Measurements from ENCODE around the gene PIEZO2. TPM values are rescaled to one million over a fixed set of nuclear protein-coding genes. Genes with fewer than 3 reads are reported as not detected.

PIEZO2 gene
- total and polyA plus RNA-seq, 2 donors (not counting 1 experiment from before 2014, with no cell fraction given): not detected

DNA sequence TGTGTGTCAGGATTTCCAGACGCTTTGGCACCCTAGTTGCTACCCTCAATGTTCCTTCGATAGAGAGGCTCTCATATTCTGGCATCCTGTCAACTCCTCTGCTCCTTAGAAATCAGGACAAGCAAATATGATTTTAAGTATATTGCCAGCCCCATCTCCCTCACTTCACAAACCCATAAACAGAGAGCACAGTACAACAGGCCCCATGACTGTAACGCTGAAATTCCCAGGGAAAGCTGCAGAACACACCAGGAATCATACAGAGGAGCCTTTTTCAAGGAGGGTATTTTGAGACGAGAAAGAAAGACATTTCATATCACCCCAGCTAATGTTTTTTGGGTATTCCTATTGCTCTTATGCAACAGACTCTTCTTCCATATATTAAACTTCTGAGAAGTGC, 460.6 kb downstream of the PIEZO2 start:
- ChIA-PET CTCF (no interaction called here), POLR2A (no interaction called here)
- Histone ChIP-seq H3K4me1 (ENCODE audit: control insufficient read depth in 2 of 2, insufficient read depth in 2 of 2, low read length in 2 of 2) (no peaks in the 10 kb centered on the region), H3K27me3 (replicated peaks in 1 of 4; ENCODE audit: control extremely low read depth in 1 of 4, control insufficient read depth in 3 of 4, insufficient read depth in 4 of 4, low read length in 3 of 4) (no peaks in the 10 kb centered on the region), H3K9ac (ENCODE audit: low read length) (no peak overlapping the region), H3K36me3 (replicated peaks in 1 of 2; ENCODE audit: control extremely low read depth in 1 of 2, control insufficient read depth in 1 of 2, extremely low read depth in 1 of 2, insufficient read depth in 2 of 2, low read length in 1 of 2) (no peaks in the 10 kb centered on the region), H3K4me2 (replicated peaks; ENCODE audit: low read depth, low read length, poor library complexity, severe bottlenecking) (no peak overlapping the region), H3K4me3 (ENCODE audit: control extremely low read depth in 1 of 5, extremely low read depth in 1 of 5, insufficient read depth in 1 of 5, low read depth in 2 of 5, low read length in 4 of 5) (no peak overlapping the region), H4K20me1 (ENCODE audit: control insufficient read depth, insufficient read depth, low read length, poor library complexity, severe bottlenecking) (no peaks in the 10 kb centered on the region), H3K27ac (ENCODE audit: low read length in 2 of 2) (no peak overlapping the region), H3K79me2 (ENCODE audit: control insufficient read depth, insufficient read depth, low read length) (no peaks in the 10 kb centered on the region), H3K9me3 (ENCODE audit: control extremely low read depth in 1 of 3, control insufficient read depth in 2 of 3, insufficient read depth in 1 of 3, low read length in 2 of 3) (no peaks in the 10 kb centered on the region), H2AFZ (ENCODE audit: insufficient read depth, low read depth, low read length, poor library complexity, severe bottlenecking) (no peak overlapping the region)
- H3K9me3 Mint-ChIP-seq (ENCODE audit: insufficient read depth): no peaks in the 10 kb centered on the region
- no peak for ATAC-seq (ENCODE audit: low read depth)
- intact Hi-C loops (cut with micrococcal nuclease): no loop called here
- H3K27ac Mint-ChIP-seq: no peak overlapping the region
- peaks cover 4% of the 10 kb centered on the region for H3K27me3 Mint-ChIP-seq
- TF ChIP-seq, protein P1, sequence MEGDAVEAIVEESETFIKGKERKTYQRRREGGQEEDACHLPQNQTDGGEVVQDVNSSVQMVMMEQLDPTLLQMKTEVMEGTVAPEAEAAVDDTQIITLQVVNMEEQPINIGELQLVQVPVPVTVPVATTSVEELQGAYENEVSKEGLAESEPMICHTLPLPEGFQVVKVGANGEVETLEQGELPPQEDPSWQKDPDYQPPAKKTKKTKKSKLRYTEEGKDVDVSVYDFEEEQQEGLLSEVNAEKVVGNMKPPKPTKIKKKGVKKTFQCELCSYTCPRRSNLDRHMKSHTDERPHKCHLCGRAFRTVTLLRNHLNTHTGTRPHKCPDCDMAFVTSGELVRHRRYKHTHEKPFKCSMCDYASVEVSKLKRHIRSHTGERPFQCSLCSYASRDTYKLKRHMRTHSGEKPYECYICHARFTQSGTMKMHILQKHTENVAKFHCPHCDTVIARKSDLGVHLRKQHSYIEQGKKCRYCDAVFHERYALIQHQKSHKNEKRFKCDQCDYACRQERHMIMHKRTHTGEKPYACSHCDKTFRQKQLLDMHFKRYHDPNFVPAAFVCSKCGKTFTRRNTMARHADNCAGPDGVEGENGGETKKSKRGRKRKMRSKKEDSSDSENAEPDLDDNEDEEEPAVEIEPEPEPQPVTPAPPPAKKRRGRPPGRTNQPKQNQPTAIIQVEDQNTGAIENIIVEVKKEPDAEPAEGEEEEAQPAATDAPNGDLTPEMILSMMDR (IDR thresholded peaks at IDR 0.05): no peak
- TF ChIP-seq EZH2 (IDR thresholded peaks at IDR 0.05; ENCODE audit: borderline replicate concordance, insufficient read depth, low read depth, low read length, poor library complexity, severe bottlenecking): no peak
- H3K4me3 Mint-ChIP-seq: no peak overlapping the region
- no peaks in the 10 kb centered on the region for H3K4me1 Mint-ChIP-seq
- DNase-seq: no peak
- WGBS (ENCODE audit: insufficient coverage): 94% methylated on average over 2 of the region's 4 CpGs

DNA sequence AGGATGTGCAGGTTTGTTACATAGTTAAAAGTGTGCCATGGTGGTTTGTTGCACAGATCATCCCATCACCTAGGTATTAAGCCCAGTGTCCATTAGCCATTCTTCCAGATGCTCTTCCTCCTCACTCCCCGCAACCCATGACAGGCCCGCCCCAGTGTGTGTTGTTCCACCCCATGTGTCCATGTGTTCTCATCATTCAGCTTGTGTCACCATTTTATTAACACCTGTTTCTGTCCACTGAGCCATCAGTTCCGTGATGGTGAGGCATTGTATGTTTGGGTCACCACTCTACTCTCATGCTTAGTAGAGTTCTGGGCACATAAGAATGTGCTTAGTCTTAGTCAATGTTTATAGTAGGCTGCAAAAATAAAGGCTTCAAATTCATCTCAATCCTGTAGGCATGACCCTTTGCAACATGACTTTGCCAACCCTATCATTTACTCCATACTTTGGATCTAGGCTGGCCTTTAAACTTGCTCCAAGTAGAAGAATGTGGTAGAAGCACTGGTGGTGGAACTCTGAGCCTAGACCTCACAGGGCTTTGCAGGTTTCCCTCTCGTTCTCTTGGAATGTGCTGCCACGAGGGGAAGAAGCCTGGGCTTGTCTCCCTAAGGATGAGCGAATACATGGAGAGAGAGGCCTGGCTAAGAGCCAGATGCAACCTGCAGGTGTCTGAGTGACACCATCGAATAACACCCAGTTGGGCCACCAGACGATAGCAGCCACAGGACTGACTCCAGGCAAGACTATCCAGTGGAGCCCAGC, 462.0 kb downstream of the PIEZO2 start:
- H3K4me3 ChIP-seq (ENCODE audit: control extremely low read depth in 1 of 5, extremely low read depth in 1 of 5, insufficient read depth in 1 of 5, low read depth in 2 of 5, low read length in 4 of 5): no peak overlapping the region
- 75% methylated on average over 5 of the region's 8 CpGs for WGBS (ENCODE audit: insufficient coverage)
- no peak for ATAC-seq (ENCODE audit: low read depth)

More for the DNA sequence above, 462.0 kb downstream of the PIEZO2 start:
- Histone ChIP-seq H2AFZ (ENCODE audit: insufficient read depth, low read depth, low read length, poor library complexity, severe bottlenecking) (no peak overlapping the region), H3K79me2 (ENCODE audit: control insufficient read depth, insufficient read depth, low read length) (no peaks in the 10 kb centered on the region), H4K20me1 (ENCODE audit: control insufficient read depth, insufficient read depth, low read length, poor library complexity, severe bottlenecking) (no peaks in the 10 kb centered on the region), H3K27me3 (replicated peaks in 1 of 4; ENCODE audit: control extremely low read depth in 1 of 4, control insufficient read depth in 3 of 4, insufficient read depth in 4 of 4, low read length in 3 of 4) (no peaks in the 10 kb centered on the region), H3K4me1 (ENCODE audit: control insufficient read depth in 2 of 2, insufficient read depth in 2 of 2, low read length in 2 of 2) (no peaks in the 10 kb centered on the region), H3K9me3 (ENCODE audit: control extremely low read depth in 1 of 3, control insufficient read depth in 2 of 3, insufficient read depth in 1 of 3, low read length in 2 of 3) (no peaks in the 10 kb centered on the region), H3K4me2 (replicated peaks; ENCODE audit: low read depth, low read length, poor library complexity, severe bottlenecking) (no peak overlapping the region), H3K36me3 (replicated peaks in 1 of 2; ENCODE audit: control extremely low read depth in 1 of 2, control insufficient read depth in 1 of 2, extremely low read depth in 1 of 2, insufficient read depth in 2 of 2, low read length in 1 of 2) (no peaks in the 10 kb centered on the region), H3K9ac (ENCODE audit: low read length) (no peak overlapping the region), H3K27ac (ENCODE audit: low read length in 2 of 2) (no peak overlapping the region)
- no peaks in the 10 kb centered on the region for H3K4me1 Mint-ChIP-seq
- no peaks in the 10 kb centered on the region for H3K9me3 Mint-ChIP-seq (ENCODE audit: insufficient read depth)
- no peak overlapping the region for H3K4me3 Mint-ChIP-seq
- H3K27ac Mint-ChIP-seq: no peak overlapping the region
- H3K27me3 Mint-ChIP-seq: peaks cover 4% of the 10 kb centered on the region
- CTCF ChIA-PET: no interaction called here
- POLR2A ChIA-PET: no interaction called here
- TF ChIP-seq, protein P1 (IDR thresholded peaks at IDR 0.05): no peak
- TF ChIP-seq EZH2 (IDR thresholded peaks at IDR 0.05; ENCODE audit: borderline replicate concordance, insufficient read depth, low read depth, low read length, poor library complexity, severe bottlenecking): no peak
- intact Hi-C loops (cut with micrococcal nuclease): no loop called here
- no peak for DNase-seq

All from B cell (primary cell).